Liver (tissue), 3 donors: ENCODE measurements around the gene ZNF597.

Experiments
- ATF3 ChIP-seq: IDR thresholded peaks from 2 replicates; pipeline ENCODE4 v1.6.1; 2016; ENCODE audit warnings: antibody characterized with exemption
- CTCF ChIP-seq: fragments of 150-350 bp; IDR thresholded peaks from 2 replicates; pipeline ENCODE4 v1.5.1; 2017; ENCODE audit warnings: improper control_type of control experiment, low read depth, low read length; ENCODE audit not compliant: missing input control
- EGR1 ChIP-seq, 2 donors: IDR thresholded peaks; 2 replicates each; pipeline ENCODE4 v1.6.1; 2016 to 2018; ENCODE audit warnings: antibody characterized with exemption in 2 of 2, low read depth in 2 of 2
- GABPA ChIP-seq, 2 donors: IDR thresholded peaks in 1 of 2; conservative IDR thresholded peaks in 1 of 2; 2 replicates each; pipeline ENCODE4 v1.6.1; 2016; ENCODE audit warnings: antibody characterized with exemption in 2 of 2, mild to moderate bottlenecking in 1 of 2, moderate library complexity in 1 of 2
- HNF4A ChIP-seq, 2 donors: conservative IDR thresholded peaks; 2 replicates each; pipeline ENCODE4 v1.6.1; 2016; ENCODE audit warnings: antibody characterized with exemption in 2 of 2, mild to moderate bottlenecking in 2 of 2
- MAX ChIP-seq: IDR thresholded peaks from 2 replicates; pipeline ENCODE4 v1.6.1; 2016; ENCODE audit warnings: antibody characterized with exemption
- RAD21 ChIP-seq, 2 donors: IDR thresholded peaks; 2 replicates each; pipeline ENCODE4 v1.6.1; 2016; ENCODE audit warnings: antibody characterized with exemption in 2 of 2, mild to moderate bottlenecking in 2 of 2
- REST ChIP-seq: IDR thresholded peaks from 2 replicates; pipeline ENCODE4 v1.6.1; 2016; ENCODE audit warnings: antibody characterized with exemption, mild to moderate bottlenecking
- SP1 ChIP-seq: IDR thresholded peaks from 2 replicates; pipeline ENCODE4 v1.6.1; 2018; ENCODE audit warnings: antibody characterized with exemption, mild to moderate bottlenecking
- TAF1 ChIP-seq: conservative IDR thresholded peaks from 2 replicates; pipeline ENCODE4 v1.6.1; 2016; ENCODE audit warnings: antibody characterized with exemption, mild to moderate bottlenecking
- YY1 ChIP-seq: IDR thresholded peaks from 2 replicates; pipeline ENCODE4 v1.6.1; 2016; ENCODE audit warnings: antibody characterized with exemption, mild to moderate bottlenecking
- donor health status: healthy.
- donor health status: healthy.

- TF ChIP-seq CTCF (no peak), REST (no peak), MAX (no peak), GABPA (IDR thresholded peaks at IDR 0.05 in 1 of 2, conservative IDR thresholded peaks at IDR 0.05 in 1 of 2) (no peak), YY1 (no peak), RAD21 (IDR thresholded peaks at IDR 0.05) (no peak), HNF4A (conservative IDR thresholded peaks at IDR 0.05) (no peak), SP1 (no peak), EGR1 (IDR thresholded peaks at IDR 0.05; ENCODE audit: low read depth in 2 of 2) (no peak), TAF1 (no peak), ATF3 (no peak)
Measured at GRCh38 chr16:3465911-3466584, 22.7 kb upstream of the ZNF597 start.
